Stimulated activated CD4-positive, alpha-beta T cell treated with anti-CD3 and anti-CD28 coated beads, TNF-alpha, amount 100 ng/mL, for 48 hours (primary cell): ENCODE measurements around the gene A1BG.
A peak's percentile ranks its signal among the peaks of the same experiment; 100 is the strongest.
"Not testable (repeated sequence)": the region's sequence is repeated elsewhere in the genome, so short reads cannot be mapped to it uniquely, and the experiment has no call there.

Experiments used
- DNase-seq, 3 donors: peaks; one replicate each; pipeline ENCODE4 v3.0.0-alpha.2; 2020; ENCODE audit warnings: low read depth in 3 of 3

Gene A1BG

GRCh38 chr19:58386576-58387337 is 33.5 kb upstream of the A1BG start, which contains the start of gene RPS5:
RPS5 (plus strand) TSS chr19:58387269; CDS start chr19:58388138, 869 bp downstream.
- DNase-seq: peak; percentile 86 to 94 (median 93)

DNA sequence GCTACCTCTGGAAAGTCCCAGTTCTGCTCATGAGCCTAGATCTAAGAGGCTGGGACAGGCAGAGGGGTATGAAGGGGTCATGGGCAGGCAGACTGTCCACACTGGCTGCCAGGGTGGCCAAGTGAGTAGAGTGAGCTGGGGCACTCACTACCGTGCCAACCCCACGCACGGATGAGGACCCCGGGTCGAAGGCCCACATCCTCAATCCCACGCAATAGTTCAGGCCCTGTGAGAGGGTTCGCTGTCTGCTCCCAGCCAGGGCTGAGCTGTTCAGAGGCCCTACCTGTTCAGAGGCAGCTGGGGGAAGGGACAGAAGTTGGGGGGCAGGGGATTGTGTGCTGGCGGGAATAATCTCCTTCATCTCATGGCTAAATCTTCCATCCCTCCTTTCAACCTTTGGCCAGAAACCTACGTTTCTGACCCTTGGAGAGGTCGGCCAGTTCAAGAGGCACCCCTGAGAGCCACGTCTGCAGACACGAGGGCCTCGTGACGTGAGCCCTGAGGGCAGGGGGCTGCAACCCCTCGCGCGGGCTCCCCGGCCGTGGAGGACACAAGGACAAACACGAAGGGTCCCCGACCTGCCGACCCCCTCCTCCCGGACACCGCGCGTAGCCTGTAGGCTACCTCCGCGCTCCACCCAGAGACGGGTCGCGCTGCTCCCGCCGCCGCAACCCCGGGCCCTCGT is 32.7 kb upstream of the A1BG start:
- DNase-seq: no peak

DNA sequence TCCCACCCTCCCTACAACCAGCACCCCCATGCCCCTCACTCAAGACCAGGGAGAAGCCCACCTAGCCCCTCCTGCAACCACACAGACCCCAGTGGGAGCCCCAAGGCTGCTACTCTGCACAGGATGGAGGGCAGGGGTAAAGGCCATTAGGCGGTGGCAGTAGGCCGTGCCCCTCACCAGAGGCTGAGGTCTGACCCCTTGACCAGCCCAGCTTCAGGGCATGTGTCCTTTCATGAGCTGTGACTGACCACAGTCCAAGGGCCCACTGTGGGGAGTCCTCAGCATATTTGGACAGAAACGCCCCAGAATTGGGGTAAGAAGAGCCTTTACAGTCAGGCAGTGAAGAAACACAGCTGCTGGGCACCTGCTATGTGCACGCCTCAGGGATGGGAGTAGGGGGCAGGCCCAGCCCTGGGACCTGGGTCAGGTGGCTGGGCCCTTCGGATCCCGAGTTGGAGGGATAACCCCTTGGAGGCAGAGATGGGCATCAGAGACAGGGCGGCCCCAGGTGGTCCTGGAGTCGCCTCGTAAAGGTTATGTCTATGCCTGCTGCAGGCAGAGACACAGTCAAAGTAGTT is 32.1 kb upstream of the A1BG start:
- no peak for DNase-seq

- DNase-seq: no peak
These were observed 29.8 kb upstream of the A1BG start for GRCh38 chr19:58382997-58383603.

DNA sequence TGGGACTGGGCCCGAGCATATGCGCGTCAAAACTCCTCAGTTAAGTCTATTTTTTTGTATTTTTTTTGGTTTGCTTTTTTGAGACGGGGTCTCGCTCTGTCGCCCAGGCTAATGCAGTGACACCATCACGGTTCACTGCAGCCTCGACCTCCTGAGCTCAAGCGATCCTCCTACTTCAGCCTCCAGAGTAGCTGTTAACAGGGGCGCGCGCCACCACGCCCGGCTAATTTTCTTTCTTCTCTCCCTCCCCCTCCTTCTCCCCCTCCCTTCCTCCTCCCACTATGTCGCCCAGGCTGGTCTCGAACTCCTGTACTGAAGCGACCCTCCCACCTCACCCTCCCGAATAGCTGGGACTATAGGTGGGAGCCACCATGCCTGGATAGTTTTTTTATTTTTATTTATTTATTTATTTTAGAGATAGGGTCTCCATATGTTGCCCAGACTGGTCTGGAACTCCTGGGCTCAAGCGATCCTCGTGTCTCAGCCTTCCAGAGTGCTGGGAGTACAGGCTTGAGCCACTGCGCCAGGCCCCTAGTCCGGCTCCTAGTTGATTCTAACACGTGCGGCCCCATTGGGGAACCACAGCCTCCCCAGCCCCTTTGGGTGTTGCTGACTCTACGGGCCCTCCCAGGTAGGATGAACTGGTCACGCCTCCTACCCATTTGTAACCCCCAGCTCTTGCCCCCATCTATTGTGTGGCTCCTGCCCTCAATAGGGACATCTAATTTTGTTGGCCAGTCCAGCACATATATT is 28.3 kb upstream of the A1BG start:
- no peak for DNase-seq

DNA sequence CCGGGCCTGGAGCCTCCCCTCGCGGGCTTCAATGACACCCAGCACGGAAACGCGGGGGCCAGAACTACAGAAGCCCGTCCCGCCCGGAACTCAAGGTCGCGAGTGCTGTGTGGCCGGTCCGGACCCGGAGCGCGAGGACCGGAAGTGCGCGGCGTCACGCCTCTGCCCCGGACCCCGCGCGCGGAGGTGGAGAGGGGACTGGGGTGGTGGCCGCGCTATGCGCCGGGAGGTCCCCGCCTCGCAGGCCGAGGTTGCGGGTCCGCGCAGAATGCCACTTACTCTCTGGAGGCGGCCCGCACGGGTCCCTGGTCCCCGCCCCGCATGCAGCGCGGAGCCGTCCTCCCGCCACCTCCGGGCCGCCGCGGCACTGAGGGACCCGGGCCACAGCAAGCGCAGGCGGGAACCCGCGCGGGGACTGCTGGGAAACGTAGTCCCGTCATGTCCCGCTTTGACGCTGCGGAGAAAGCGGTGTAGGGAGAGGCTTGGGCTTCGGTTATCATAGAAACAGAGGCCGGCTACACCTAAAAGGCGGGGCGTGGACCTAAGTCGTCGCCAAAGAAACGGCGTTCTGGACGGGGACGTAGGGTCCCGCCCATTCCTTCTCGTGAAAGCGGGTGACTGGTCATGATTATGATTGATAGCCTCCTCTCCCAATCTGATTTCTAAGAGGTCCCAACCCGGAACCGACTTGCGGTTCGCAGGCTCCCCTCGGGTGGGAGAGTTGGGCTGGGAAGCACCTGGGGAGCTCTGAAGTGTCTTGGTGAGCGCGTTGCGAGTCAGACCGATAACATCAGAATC is 27.6 kb upstream of the A1BG start, which contains the start of gene ZNF837:
Gene ZNF837 (minus strand): TSS at position 369 of the 798 bp plus-strand sequence. CDS start 11,698 bp downstream, outside the sequence.
- peak; percentile 94 to 98 (median 95) for DNase-seq

GRCh38 chr19:58380037-58380661 is 26.9 kb upstream of the A1BG start:
- DNase-seq: no peak

GRCh38 chr19:58379246-58379645 is 26.0 kb upstream of the A1BG start:
- no peak for DNase-seq

- not testable (repeated sequence) for DNase-seq
These were observed 23.4 kb upstream of the A1BG start for GRCh38 chr19:58376724-58377123.

DNA sequence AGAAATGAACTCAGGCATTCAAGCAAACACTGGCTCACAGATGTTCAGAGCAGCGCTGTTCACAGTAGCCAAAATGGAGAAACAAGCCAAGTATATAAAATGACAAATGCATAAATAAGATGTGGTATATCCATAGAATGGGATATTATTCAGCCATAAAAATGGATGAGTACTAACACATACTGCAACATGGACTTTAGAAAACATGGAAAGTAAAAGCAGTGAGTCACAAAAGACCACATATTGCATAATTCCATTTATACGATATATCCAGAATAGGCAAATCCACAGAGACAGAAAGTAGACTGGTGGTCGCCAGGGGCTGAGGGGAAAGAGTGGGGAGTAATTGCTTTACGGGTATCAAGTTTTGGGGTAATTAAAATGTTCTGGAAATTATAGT is 20.9 kb upstream of the A1BG start:
- no peak for DNase-seq

DNA sequence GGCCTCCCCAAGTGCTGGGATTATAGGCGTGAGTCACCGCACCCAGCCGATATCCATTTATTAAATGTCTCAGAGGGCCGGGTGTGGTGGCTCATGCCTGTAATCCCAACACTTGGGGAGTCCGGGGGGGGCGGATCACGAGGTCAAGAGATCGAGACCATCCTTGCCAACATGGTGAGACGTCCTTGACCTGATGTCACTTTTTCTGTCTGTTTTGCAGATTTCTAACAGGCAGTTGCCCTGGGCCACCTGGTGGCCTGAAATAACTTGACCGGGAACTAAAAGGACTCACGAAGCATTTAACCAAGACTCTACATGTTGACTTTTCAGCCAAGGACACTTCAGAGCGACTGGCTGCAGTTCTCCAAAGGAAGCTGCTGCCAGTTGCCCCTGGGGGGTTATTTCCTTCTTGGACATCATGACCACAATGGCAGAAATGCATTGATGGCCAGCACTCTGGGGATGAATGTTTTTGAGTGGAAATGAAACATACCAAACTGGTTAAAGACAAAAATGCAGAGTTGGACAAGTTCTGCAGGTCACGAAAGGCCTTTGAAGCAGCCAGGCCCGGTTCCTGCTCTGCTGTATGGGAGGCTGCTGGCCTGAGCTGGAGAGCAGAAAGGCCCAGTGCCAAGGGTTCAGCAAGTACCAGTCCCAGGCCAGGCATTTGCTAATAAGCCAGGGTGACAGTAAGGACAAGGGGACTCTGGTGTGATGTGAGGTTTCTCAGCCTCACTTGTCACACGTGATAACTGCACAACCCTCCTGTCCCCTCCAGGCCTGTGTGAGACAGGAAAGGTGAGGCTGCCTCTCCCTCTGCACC is 19.2 kb upstream of the A1BG start:
- DNase-seq: no peak

DNA sequence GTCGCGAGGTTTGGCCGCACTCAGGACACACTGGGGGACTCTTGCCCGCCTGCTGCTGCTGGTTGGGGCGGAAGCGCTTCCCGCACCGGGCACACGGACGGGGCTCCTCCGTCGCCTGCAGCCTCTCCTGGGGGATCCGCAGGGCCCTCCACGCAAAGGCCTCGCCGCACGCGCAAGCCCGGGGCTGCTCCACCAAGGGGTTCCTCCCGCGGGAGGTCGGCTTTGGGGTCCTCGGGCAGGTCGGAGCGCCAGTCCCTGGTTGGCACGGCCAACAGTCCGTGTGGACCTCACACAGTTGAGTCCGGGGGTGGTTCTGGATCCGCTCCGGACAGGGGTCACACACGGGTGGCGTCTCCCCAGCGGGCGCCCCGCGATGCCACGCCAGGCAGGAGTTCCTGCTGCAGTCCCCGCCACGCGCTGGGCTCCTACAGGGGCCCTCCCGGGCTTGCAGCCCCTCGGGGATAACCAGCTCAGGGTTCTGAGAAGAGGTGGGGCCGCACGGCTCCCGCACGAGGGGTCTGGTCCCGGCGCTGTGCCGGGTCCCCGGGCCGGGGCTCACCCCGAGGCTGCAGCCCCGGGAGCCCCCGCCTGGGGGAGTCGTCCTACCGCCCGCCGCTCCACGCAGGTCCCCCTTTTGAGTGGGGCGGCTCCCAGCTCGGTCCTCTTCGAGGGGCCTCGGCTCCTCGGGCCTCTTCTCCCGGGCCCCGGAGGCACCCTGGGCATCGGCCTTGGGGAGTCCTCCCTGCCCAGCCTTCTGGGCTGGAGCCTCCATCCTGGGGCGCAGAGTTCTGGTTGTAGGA is 15.5 kb upstream of the A1BG start:
- DNase-seq: no peak

- no peak for DNase-seq
These were observed 14.6 kb upstream of the A1BG start for GRCh38 chr19:58367698-58368454.

- DNase-seq: no peak
These were observed 13.5 kb upstream of the A1BG start for GRCh38 chr19:58366585-58367430.

DNA sequence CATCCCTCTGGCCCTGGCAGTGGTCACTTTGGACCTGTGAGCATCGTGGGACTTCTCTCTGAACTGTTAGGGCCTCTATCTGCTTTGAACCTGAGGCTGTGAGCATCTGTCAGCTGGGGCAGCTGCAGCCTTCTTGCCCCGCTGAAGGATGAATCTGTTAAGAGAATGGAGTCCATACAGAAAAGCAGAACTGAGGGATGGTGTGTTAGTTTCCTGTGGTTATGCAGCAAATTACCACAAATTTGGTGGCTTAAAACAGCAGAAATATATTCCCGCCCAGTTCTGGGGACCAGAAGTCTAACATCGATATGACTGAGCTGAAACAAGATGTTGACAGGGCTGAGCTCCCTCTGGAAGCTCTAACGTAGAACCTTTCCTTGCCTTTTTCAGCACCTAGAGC is 10.9 kb upstream of the A1BG start:
- no peak for DNase-seq

- DNase-seq: peak; percentile 93 to 96 (median 95)
These were observed 9.1 kb upstream of the A1BG start, which contains the start of gene ZNF497 for GRCh38 chr19:58362272-58362994. ZNF497 (minus strand) TSS chr19:58362751; CDS start chr19:58357635, 5,116 bp downstream.
